ENCODE measurements around the gene SRRT.
"Not testable (repeated sequence)": the region's sequence is repeated elsewhere in the genome, so short reads cannot be mapped to it uniquely, and the experiment has no call there.

SRRT gene

GRCh38 chr7:100897772-100898454, 23.0 kb downstream of the SRRT start:
- TF ChIP-seq, protein P1, sequence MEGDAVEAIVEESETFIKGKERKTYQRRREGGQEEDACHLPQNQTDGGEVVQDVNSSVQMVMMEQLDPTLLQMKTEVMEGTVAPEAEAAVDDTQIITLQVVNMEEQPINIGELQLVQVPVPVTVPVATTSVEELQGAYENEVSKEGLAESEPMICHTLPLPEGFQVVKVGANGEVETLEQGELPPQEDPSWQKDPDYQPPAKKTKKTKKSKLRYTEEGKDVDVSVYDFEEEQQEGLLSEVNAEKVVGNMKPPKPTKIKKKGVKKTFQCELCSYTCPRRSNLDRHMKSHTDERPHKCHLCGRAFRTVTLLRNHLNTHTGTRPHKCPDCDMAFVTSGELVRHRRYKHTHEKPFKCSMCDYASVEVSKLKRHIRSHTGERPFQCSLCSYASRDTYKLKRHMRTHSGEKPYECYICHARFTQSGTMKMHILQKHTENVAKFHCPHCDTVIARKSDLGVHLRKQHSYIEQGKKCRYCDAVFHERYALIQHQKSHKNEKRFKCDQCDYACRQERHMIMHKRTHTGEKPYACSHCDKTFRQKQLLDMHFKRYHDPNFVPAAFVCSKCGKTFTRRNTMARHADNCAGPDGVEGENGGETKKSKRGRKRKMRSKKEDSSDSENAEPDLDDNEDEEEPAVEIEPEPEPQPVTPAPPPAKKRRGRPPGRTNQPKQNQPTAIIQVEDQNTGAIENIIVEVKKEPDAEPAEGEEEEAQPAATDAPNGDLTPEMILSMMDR (IDR thresholded peaks at IDR 0.05; ENCODE audit: extremely low read depth, missing control alignments): no peak
- no peak for DNase-seq (ENCODE audit: low spot score)

DNA sequence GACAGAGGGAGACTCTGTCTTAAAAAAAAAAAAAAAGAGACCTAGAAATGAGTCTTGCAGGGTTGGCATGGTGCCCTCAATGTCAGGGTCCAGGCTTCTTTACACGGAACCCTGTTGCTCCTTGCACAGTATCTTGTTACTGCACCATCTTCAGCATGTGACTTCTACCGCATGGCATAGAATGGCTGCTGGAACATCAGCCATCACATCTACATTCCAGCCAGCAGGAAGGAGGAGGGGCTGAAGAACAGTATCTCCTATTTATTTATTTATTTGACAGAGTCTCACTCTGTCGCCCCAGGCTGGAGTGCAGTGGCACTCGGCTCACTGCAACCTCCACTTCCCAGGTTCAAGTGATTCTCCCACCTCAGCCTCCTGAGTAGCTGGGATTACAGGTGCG, 24.5 kb downstream of the SRRT start:
- no peak for DNase-seq (ENCODE audit: low spot score)
- TF ChIP-seq, protein P1 (IDR thresholded peaks at IDR 0.05; ENCODE audit: extremely low read depth, missing control alignments): no peak

DNA sequence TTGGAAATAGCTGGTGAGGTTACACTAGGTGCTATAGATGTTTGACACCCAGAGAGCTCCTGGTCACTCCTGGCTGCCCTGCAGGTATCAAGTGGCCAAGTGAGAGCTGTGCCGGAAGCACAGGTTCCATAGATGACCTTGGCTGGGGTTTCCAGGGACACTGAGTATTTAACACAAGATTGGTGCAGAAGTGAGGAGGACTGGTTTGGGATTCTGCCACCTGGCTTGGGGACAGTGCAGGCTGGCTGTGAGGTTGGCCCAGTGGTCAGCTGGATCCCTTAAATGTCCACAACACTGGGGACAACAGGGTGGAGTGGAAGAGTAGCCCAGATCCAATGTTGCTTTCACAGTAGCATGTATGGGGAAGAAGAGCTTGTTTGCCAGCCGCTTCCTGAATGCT, 26.1 kb downstream of the SRRT start:
- DNase-seq (ENCODE audit: low spot score): no peak
- TF ChIP-seq, protein P1 (IDR thresholded peaks at IDR 0.05; ENCODE audit: extremely low read depth, missing control alignments): no peak

GRCh38 chr7:100901921-100902332, 27.0 kb downstream of the SRRT start:
- TF ChIP-seq, protein P1 (IDR thresholded peaks at IDR 0.05; ENCODE audit: extremely low read depth, missing control alignments): no peak
- no peak for DNase-seq (ENCODE audit: low spot score)

DNA sequence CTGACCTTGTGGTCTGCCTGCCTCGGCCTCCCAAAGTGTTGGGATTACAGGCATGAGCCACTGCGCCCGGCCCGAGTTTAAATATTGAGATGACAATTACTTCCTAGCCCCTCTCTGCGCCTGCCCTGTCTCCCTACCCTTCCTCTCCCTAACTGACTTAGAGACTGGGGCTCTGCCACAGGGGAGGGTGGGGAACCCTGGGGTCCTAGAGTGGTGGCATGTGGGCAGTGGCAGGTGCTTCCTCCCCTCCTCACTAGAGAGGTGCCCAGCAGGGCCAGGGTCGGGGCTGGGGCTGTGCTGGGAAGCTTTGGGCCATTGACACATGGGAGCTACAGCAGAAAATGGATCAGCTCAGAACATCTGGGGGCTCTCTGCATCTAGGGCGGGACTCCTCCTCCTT, 27.7 kb downstream of the SRRT start:
- TF ChIP-seq, protein P1 (IDR thresholded peaks at IDR 0.05; ENCODE audit: extremely low read depth, missing control alignments): no peak
- DNase-seq (ENCODE audit: low spot score): no peak

- TF ChIP-seq, protein P1 (IDR thresholded peaks at IDR 0.05; ENCODE audit: extremely low read depth, missing control alignments): no peak
- no peak for DNase-seq (ENCODE audit: low spot score)
Measured at GRCh38 chr7:100908512-100908911, 33.6 kb downstream of the SRRT start.

GRCh38 chr7:100910443-100910842, 35.5 kb downstream of the SRRT start:
- DNase-seq (ENCODE audit: low spot score): not testable (repeated sequence)

DNA sequence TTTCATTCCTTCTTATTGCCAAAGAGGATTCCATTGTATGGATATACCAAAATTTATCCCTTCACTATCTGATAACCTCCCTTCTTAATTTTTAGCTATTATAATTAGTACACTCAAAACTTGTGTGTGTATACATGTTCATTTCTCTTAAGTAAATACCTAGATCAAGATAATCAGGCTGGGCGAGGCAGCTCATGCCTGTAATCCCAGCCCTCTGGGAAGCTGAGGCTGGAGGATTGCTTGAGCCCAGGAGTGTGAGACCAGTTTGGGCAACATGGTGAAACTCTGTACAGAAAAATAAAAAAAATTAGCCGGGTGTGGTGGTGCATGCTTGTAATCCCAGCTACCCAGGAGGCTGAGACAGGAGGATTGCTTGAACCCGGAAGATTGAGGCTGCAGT, 36.6 kb downstream of the SRRT start:
- DNase-seq (ENCODE audit: low spot score): no peak
- TF ChIP-seq, protein P1 (IDR thresholded peaks at IDR 0.05; ENCODE audit: extremely low read depth, missing control alignments): no peak

All from GM20000 (cell line).